MCF 10A (cell line): ENCODE measurements around the gene TNS1. TPM values are rescaled to one million over a fixed set of nuclear protein-coding genes. Genes with fewer than 3 reads are reported as not detected.
A peak's percentile ranks its signal among the peaks of the same experiment; 100 is the strongest.

Experiments
- BruUV-seq: library from RNA; stranded (reverse); fragments of 400-500 nt; replicated peaks from 2 replicates; lab custom pipeline; 2021; lab: Mats Ljungman, UMichigan
- CTCF ChIA-PET: fragments of 300-600 bp; sonication (Branson Sonifier 250); formaldehyde crosslinking; extraction: SDS; loops from one replicate; lab custom pipeline; 2021; ENCODE audit warnings: antibody characterized with exemption, inconsistent platforms; lab: Yijun Ruan, JAX
- POLR2A ChIA-PET: fragments of 300-600, 350-650 bp; sonication (Branson Sonifier 250); formaldehyde crosslinking; extraction: SDS; loops from one replicate; lab custom pipeline; 2020; ENCODE audit warnings: antibody characterized with exemption, inconsistent platforms; lab: Yijun Ruan, JAX
- DNase-seq: peaks from one replicate; pipeline ENCODE4 v3.0.0-alpha.2; 2018; ENCODE audit not compliant: unreplicated experiment
- H3K27ac Mint-ChIP-seq: one replicate; pipeline ENCODE4 v1.8.0; 2022; ENCODE audit warnings: mild to moderate bottlenecking, low read depth, mixed read lengths; ENCODE audit not compliant: unreplicated experiment
- H3K27me3 Mint-ChIP-seq: one replicate; pipeline ENCODE4 v1.8.0; 2022; ENCODE audit warnings: mixed read lengths; ENCODE audit not compliant: insufficient read depth, unreplicated experiment
- H3K36me3 Mint-ChIP-seq: one replicate; pipeline ENCODE4 v1.8.0; 2022; ENCODE audit warnings: mild to moderate bottlenecking, moderate library complexity, mixed read lengths; ENCODE audit not compliant: insufficient read depth, unreplicated experiment
- H3K4me1 Mint-ChIP-seq: one replicate; pipeline ENCODE4 v1.8.0; 2022; ENCODE audit warnings: mixed read lengths; ENCODE audit not compliant: insufficient read depth, unreplicated experiment
- H3K4me3 Mint-ChIP-seq: one replicate; pipeline ENCODE4 v1.8.0; 2022; ENCODE audit warnings: mild to moderate bottlenecking, moderate library complexity, mixed read lengths; ENCODE audit not compliant: unreplicated experiment
- H3K9me3 Mint-ChIP-seq: one replicate; pipeline ENCODE4 v1.8.0; 2022; ENCODE audit warnings: mixed read lengths; ENCODE audit not compliant: unreplicated experiment
- CTCF ChIP-seq: fragments of 200-600 bp; IDR thresholded peaks from one replicate; pipeline ENCODE4 v1.8.0; 2022; ENCODE audit warnings: antibody characterized with exemption, mild to moderate bottlenecking; ENCODE audit not compliant: unreplicated experiment
- intact Hi-C: fragments of 100-400 bp; cut with micrococcal nuclease; formaldehyde crosslinking; loops from 2 replicates; pipeline ENCODE4 v1.14.1; 2022
- total RNA-seq: library from RNA; stranded (reverse); gene quantifications from 2 replicates; pipeline ENCODE4 v1.2.3, GENCODE V29; 2022

TNS1 gene
- total RNA-seq, 1 experiment from 2014 or later, result 3.3 TPM

- intact Hi-C loops, result no loop called here
- no peak for DNase-seq
- Mint-ChIP-seq H3K36me3 (no peaks in the 10 kb centered on the region), H3K9me3 (no peaks in the 10 kb centered on the region), H3K4me1 (peaks cover 23% of the 10 kb centered on the region), H3K27ac (no peak overlapping the region), H3K4me3 (no peak overlapping the region), H3K27me3 (no peaks in the 10 kb centered on the region)
- POLR2A ChIA-PET, result no interaction called here
- CTCF ChIA-PET, result interaction anchor here (0.6 to 1.7 kb wide), 4 partner anchors 12 to 151 kb away, joined by 3 to 4 read pairs (median 4); no protein-coding TSS in a partner anchor
- no peak for TF ChIP-seq CTCF
- no TSS peak for BruUV-seq
Observed at GRCh38 chr2:217936952-217937351, 65.8 kb downstream of the TNS1 start.

DNA sequence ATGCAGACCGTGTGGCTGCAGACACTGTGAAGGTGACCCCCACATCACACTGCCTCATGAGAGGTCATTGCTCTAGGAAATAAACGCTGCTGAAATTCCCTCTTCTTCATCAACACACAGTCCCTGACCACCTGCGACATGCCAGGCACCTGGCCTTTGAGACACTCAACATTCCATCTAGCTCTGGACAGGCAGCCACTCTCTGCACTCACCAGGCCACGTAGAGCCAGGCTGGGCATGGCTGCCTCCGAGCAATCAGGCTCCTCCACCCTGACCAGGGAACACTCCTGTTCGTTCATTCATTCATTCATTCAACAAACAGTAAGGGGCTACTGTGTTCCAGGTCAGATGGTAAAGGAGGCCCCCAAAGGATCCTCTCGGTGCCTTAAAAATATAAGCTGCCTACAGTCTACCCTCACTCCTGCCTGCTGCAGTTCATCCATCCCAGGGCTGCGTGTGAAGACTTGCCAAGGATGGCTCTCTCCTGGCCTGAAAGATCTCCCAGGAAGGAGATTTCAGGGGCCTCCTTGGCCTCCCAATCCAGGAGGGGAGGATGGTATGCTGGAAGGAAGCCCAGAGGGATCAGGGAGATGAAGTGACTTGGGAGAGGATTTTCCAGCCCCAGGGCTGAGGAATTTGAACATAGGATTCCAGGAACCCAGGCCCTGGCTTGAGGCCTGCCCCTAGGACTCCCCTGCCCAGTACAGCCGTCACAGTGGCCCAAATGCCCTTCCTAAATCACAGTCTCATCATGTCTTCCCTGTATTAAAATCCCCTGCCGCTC, 66.7 kb downstream of the TNS1 start:
- no peak for TF ChIP-seq CTCF
- intact Hi-C loops, result no loop called here
- Mint-ChIP-seq H3K4me3 (no peak overlapping the region), H3K9me3 (no peaks in the 10 kb centered on the region), H3K27me3 (no peaks in the 10 kb centered on the region), H3K27ac (no peak overlapping the region), H3K36me3 (no peaks in the 10 kb centered on the region), H3K4me1 (peaks cover 23% of the 10 kb centered on the region)
- CTCF ChIA-PET, result interaction anchor here (0.6 to 1.5 kb wide), 4 partner anchors 13 to 809 kb away, joined by 3 to 4 read pairs (median 4); no protein-coding TSS in a partner anchor
- peak; percentile 9 for DNase-seq
- POLR2A ChIA-PET, result no interaction called here
- BruUV-seq, result no TSS peak

- no peak overlapping the region for H3K27ac Mint-ChIP-seq
- H3K4me3 Mint-ChIP-seq, result no peak overlapping the region
- no peaks in the 10 kb centered on the region for H3K27me3 Mint-ChIP-seq
- no peak for TF ChIP-seq CTCF
- H3K36me3 Mint-ChIP-seq, result no peaks in the 10 kb centered on the region
- H3K4me1 Mint-ChIP-seq, result peaks cover 26% of the 10 kb centered on the region
- no peaks in the 10 kb centered on the region for H3K9me3 Mint-ChIP-seq
- no TSS peak for BruUV-seq
- intact Hi-C loops, result no loop called here
- POLR2A ChIA-PET, result no interaction called here
- no peak for DNase-seq
- CTCF ChIA-PET, result interaction anchor here (0.6 kb wide), 1 partner anchor 149 kb away, joined by 4 read pairs; no protein-coding TSS in a partner anchor
Observed at GRCh38 chr2:217935235-217935879, 67.4 kb downstream of the TNS1 start.
